GM18520 (cell line): ENCODE data around the gene MAP3K21.

ENCODE experiments used
- ATAC-seq: cut with Tn5 transposase; IDR thresholded peaks from one replicate; pipeline ENCODE4 v1.9.1; 2021; ENCODE audit not compliant: unreplicated experiment

The MAP3K21 gene

GRCh38 chr1:233357595-233358397, 30.3 kb downstream of the MAP3K21 start:
- ATAC-seq = no peak

- ATAC-seq = no peak
These were observed 31.9 kb downstream of the MAP3K21 start for GRCh38 chr1:233359431-233359830.

GRCh38 chr1:233359905-233360304, 32.4 kb downstream of the MAP3K21 start:
- no peak for ATAC-seq

- no peak for ATAC-seq
These were observed 33.1 kb downstream of the MAP3K21 start for GRCh38 chr1:233360525-233361102.

GRCh38 chr1:233361876-233362275, 34.4 kb downstream of the MAP3K21 start:
- ATAC-seq = no peak

- no peak for ATAC-seq
These were observed 35.2 kb downstream of the MAP3K21 start for GRCh38 chr1:233362743-233363142.

- no peak for ATAC-seq
These were observed 36.5 kb downstream of the MAP3K21 start for GRCh38 chr1:233364026-233364425.

GRCh38 chr1:233364695-233365539, 37.4 kb downstream of the MAP3K21 start:
- ATAC-seq = no peak

GRCh38 chr1:233366575-233366974, 39.1 kb downstream of the MAP3K21 start:
- ATAC-seq = no peak

GRCh38 chr1:233367057-233367803, 39.7 kb downstream of the MAP3K21 start:
- ATAC-seq = no peak

- ATAC-seq = no peak
These were observed 40.7 kb downstream of the MAP3K21 start for GRCh38 chr1:233368106-233368788.

GRCh38 chr1:233368789-233369130, 41.2 kb downstream of the MAP3K21 start:
- ATAC-seq = no peak

GRCh38 chr1:233372218-233373120, 44.9 kb downstream of the MAP3K21 start:
- no peak for ATAC-seq

GRCh38 chr1:233373226-233373625, 45.7 kb downstream of the MAP3K21 start:
- ATAC-seq = no peak

GRCh38 chr1:233375653-233376052, 48.1 kb downstream of the MAP3K21 start:
- no peak for ATAC-seq

- no peak for ATAC-seq
These were observed 49.0 kb downstream of the MAP3K21 start for GRCh38 chr1:233376382-233377110.

GRCh38 chr1:233379869-233380438, 52.4 kb downstream of the MAP3K21 start:
- no peak for ATAC-seq

- no peak for ATAC-seq
These were observed 54.3 kb downstream of the MAP3K21 start for GRCh38 chr1:233381806-233382205.

- ATAC-seq = no peak
These were observed 56.5 kb downstream of the MAP3K21 start for GRCh38 chr1:233383984-233384383.
